Ishikawa (cell line): ENCODE measurements around the gene DPH1.

Experiments used
- CEBPB ChIP-seq: IDR thresholded peaks from 2 replicates; pipeline ENCODE4 v1.6.1; 2012
- CREB1 ChIP-seq: IDR thresholded peaks from 2 replicates; pipeline ENCODE4 v1.6.1; 2012; ENCODE audit warnings: low read depth
- EGR1 ChIP-seq: IDR thresholded peaks from 2 replicates; pipeline ENCODE4 v1.6.1; 2012
- EP300 ChIP-seq: IDR thresholded peaks from 2 replicates; pipeline ENCODE4 v1.6.1; 2012; ENCODE audit warnings: borderline replicate concordance
- FOXM1 ChIP-seq: IDR thresholded peaks from 2 replicates; pipeline ENCODE4 v1.6.1; 2012; ENCODE audit warnings: low read depth, borderline replicate concordance
- MAX ChIP-seq: IDR thresholded peaks from 2 replicates; pipeline ENCODE4 v1.6.1; 2012
- NFIC ChIP-seq: IDR thresholded peaks from 2 replicates; pipeline ENCODE4 v1.6.1; 2012
- RAD21 ChIP-seq: IDR thresholded peaks from 2 replicates; pipeline ENCODE4 v1.6.1; 2012; ENCODE audit warnings: low read depth
- REST ChIP-seq: IDR thresholded peaks from 2 replicates; pipeline ENCODE4 v1.6.1; 2012; ENCODE audit warnings: low read depth, mild to moderate bottlenecking
- TAF1 ChIP-seq: IDR thresholded peaks from 2 replicates; pipeline ENCODE4 v1.6.1; 2012; ENCODE audit warnings: low read depth, mild to moderate bottlenecking
- TCF12 ChIP-seq: IDR thresholded peaks from 2 replicates; pipeline ENCODE4 v1.6.1; 2012; ENCODE audit warnings: low read depth
- TEAD4 ChIP-seq: IDR thresholded peaks from 2 replicates; pipeline ENCODE4 v1.6.1; 2012
- YY1 ChIP-seq: IDR thresholded peaks from 2 replicates; pipeline ENCODE4 v1.6.1; 2012; ENCODE audit warnings: low read depth
- ZBTB7A ChIP-seq: IDR thresholded peaks from 2 replicates; pipeline ENCODE4 v1.6.1; 2012; ENCODE audit warnings: low read depth

DPH1 gene

GRCh38 chr17:2023692-2024571 is 6.0 kb upstream of the DPH1 start:
- TF ChIP-seq CEBPB: peak; percentile 45
- no peak for TF ChIP-seq TEAD4

- TF ChIP-seq REST: no peak
- no peak for TF ChIP-seq NFIC
- no peak for TF ChIP-seq TCF12
- peak; percentile 48; the same call in 1 of the 2 replicates for TF ChIP-seq MAX
- TF ChIP-seq EP300: no peak
- TF ChIP-seq YY1: no peak
- no peak for TF ChIP-seq TAF1
- no peak for TF ChIP-seq FOXM1
These were observed 5.3 kb upstream of the DPH1 start for GRCh38 chr17:2024572-2025219.

- TF ChIP-seq TCF12 (no peak), EGR1 (peak; percentile 74), RAD21 (no peak), CEBPB (no peak), REST (no peak), ZBTB7A (peak; percentile 58; the same call in 1 of the 2 replicates), TEAD4 (no peak)
These were observed 4.7 kb upstream of the DPH1 start, which contains the start of gene RTN4RL1 for GRCh38 chr17:2025220-2025621. TSS of gene RTN4RL1 (minus strand) at chr17:2025334. CDS start at chr17:2024865, 469 bp downstream.

- TF ChIP-seq NFIC: no peak
- TF ChIP-seq RAD21: peak; percentile 62
These were observed 4.2 kb upstream of the DPH1 start for GRCh38 chr17:2025622-2026309.

GRCh38 chr17:2027528-2028233 is 2.3 kb upstream of the DPH1 start:
- no peak for TF ChIP-seq EGR1
- TF ChIP-seq REST: no peak
- no peak for TF ChIP-seq MAX
- no peak for TF ChIP-seq CREB1
- no peak for TF ChIP-seq TCF12
- TF ChIP-seq EP300: no peak
- no peak for TF ChIP-seq TAF1
- no peak for TF ChIP-seq CEBPB
- no peak for TF ChIP-seq YY1
- TF ChIP-seq ZBTB7A: no peak
